GM12875 (cell line): ENCODE results near the gene ILKAP.
A peak's percentile ranks its signal among the peaks of the same experiment; 100 is the strongest.

ENCODE experiments used
- H3K4me3 ChIP-seq: one replicate; pipeline ENCODE4 v1.5.1; 2011; ENCODE audit warnings: low read depth, low read length, control low read depth
- CTCF ChIP-seq: IDR thresholded peaks from 2 replicates; pipeline ENCODE4 v1.5.1; 2011; ENCODE audit warnings: low read depth, mild to moderate bottlenecking, control low read depth, inconsistent platforms, low read length, moderate library complexity, borderline replicate concordance; ENCODE audit not compliant: insufficient read depth

The ILKAP gene

DNA sequence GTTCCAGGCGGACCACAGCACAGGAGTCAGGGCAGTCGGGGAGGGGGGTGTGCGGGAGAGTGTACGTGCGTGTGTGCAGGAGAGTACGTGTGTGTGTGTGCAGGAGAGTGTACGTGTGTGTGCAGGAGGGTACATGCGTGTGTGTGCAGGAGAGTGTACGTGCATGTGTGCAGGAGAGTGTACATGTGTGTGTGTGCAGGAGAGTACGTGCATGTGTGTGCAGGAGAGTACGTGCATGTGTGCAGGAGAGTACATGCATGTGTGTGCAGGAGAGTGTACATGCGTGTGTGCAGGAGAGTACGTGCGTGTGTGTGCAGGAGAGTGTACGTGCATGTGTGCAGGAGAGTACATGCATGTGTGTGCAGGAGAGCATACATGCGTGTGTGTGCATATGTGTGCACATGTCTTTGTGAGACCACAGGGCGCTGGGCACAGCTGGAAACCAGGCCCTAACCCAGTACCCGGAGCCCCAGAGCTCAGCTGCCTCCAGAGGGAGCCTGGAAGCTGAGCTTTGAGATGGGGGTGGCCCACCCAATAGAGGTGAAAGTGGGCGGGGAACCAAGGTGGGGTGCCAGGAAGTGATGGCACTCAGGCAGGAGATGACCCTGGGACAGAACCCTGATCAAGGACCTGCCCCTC is 78.9 kb downstream of the ILKAP start:
- no peak for TF ChIP-seq CTCF

GRCh38 chr2:238123991-238124470 is 79.5 kb downstream of the ILKAP start:
- TF ChIP-seq CTCF, result no peak
- H3K4me3 ChIP-seq, result no peak overlapping the region

More for the DNA sequence above, 78.9 kb downstream of the ILKAP start:
- H3K4me3 ChIP-seq, result no peak overlapping the region

DNA sequence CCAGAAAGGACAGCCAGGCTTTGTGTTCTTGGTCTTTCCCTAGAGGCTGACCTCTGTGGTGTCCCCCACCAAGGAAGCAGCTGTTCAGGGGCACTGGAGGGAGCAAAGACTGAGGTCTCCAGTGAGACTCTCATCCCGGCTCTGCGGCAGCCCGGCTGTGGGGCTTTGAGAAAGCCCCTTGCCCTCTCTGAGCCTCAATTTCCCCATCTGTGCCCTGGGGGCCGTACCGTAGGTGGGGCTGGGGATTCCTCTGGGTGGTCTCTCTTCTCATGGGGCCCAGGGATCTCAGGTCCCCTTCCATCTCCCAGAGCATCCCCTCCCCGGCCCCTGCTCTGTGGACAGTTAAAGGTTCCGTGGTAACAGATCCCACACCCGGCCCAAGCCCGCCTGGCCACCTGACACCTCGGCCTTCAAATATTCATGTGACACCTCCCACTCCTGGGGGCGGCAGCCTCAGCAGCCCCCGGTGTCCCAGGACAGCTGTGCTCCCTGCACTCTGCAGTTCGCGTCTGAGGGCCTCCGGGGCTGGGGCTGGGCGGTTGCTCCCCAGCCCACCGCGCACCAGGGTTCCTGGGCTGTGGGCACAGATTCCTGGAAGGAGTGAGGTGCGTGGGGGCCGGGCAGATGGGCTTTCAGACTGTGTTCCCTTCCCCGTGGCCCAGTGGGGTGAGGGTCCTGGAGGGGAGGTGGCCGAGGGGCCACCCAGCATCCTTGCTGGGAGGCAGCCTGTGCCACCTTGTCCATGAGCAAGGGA is 80.1 kb downstream of the ILKAP start:
- no peak for TF ChIP-seq CTCF
- H3K4me3 ChIP-seq, result no peak overlapping the region

- no peak for TF ChIP-seq CTCF
- H3K4me3 ChIP-seq, result no peak overlapping the region
These were observed 80.9 kb downstream of the ILKAP start for GRCh38 chr2:238122287-238123217.

GRCh38 chr2:238121511-238122286 is 81.8 kb downstream of the ILKAP start:
- no peak for TF ChIP-seq CTCF
- no peak overlapping the region for H3K4me3 ChIP-seq

DNA sequence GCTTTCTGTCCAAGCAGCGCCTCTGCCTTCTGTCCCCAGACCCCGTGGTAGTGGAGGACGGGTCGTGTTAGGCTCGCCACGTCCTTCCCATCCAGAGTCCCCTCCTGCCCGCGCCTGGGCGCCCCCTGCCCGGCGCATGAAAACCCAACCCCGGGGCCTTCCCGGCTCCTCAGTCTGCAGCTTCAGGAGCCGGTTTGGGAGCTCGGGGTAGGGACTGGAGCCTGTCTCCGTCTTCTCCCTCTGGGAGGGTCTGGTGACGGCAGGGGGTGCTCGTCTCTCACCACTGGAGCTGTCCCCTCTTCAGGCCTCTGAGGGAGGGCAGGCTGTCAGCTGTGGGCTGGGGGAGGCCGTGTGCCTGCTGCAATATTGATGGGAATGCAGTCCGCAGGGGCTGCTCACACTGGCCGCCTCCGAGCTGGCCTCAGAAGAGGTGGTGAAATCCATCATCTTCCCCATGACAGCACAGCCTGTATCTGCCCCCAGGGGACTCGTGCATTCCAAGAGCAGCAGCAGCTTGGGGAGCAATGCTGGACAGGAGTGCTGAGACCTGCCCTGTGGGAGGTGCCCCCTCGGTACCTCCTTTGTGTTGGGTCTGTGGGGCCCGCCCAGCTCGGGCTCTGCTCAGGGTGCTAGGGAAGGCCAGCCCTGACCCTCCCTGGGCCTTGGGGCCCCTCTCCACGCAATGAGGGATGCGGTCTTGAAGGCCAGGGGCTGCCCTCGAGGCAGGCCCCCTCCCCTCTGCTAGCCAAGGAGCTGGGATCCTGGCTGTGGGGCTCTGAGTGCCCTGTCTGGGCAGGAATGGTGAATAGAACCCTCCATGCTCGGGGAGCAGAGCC is 82.8 kb downstream of the ILKAP start:
- peak; percentile 11; the same call in 1 of the 2 replicates for TF ChIP-seq CTCF
- H3K4me3 ChIP-seq, result no peak overlapping the region
